GM23338 (cell line): ENCODE results near the gene PCDHGC4. TPM values are rescaled to one million over a fixed set of nuclear protein-coding genes. Genes with fewer than 3 reads are reported as not detected.

Experiments
- ATAC-seq: fragments of 200-7000 bp; cut with Tn5 transposase; 3 replicates; pipeline ENCODE4 v1.9.1; 2020
- DNase-seq: peaks from one replicate; pipeline ENCODE4 v3.0.0-alpha.2; 2015; ENCODE audit warnings: low spot score
- H2AFZ ChIP-seq: fragments of 200-600 bp; sonication (generic); 2 replicates; pipeline ENCODE4 v1.8.0; 2016; ENCODE audit warnings: antibody characterized with exemption, mild to moderate bottlenecking, moderate library complexity
- H3F3A ChIP-seq: fragments of 200-600 bp; sonication (generic); replicated peaks from 2 replicates; pipeline ENCODE4 v1.8.0; 2017; ENCODE audit warnings: antibody characterized with exemption, mixed run types, low read depth
- H3K27ac ChIP-seq: fragments of 200-600 bp; sonication (generic); 2 replicates; pipeline ENCODE4 v1.6.1; 2016; ENCODE audit warnings: low read depth
- H3K27me3 ChIP-seq: fragments of 200-600 bp; sonication (generic); 2 replicates; pipeline ENCODE4 v1.8.0; 2016; ENCODE audit warnings: mild to moderate bottlenecking, mixed run types, moderate library complexity; ENCODE audit not compliant: insufficient read depth
- H3K36me3 ChIP-seq: fragments of 200-600 bp; sonication (generic); 2 replicates; pipeline ENCODE4 v1.8.0; 2016; ENCODE audit warnings: mild to moderate bottlenecking; ENCODE audit not compliant: insufficient read depth
- H3K4me1 ChIP-seq: fragments of 200-600 bp; sonication (generic); 2 replicates; pipeline ENCODE4 v1.8.0; 2016; ENCODE audit warnings: mild to moderate bottlenecking, moderate library complexity; ENCODE audit not compliant: insufficient read depth
- H3K4me2 ChIP-seq: fragments of 200-600 bp; sonication (generic); 2 replicates; pipeline ENCODE4 v1.7.1; 2017; ENCODE audit warnings: mixed run types
- H3K4me3 ChIP-seq: fragments of 200-600 bp; sonication (generic); 2 replicates; pipeline ENCODE4 v1.6.1; 2016; ENCODE audit warnings: mixed run types
- H3K79me2 ChIP-seq: fragments of 200-600 bp; sonication (generic); replicated peaks from 2 replicates; pipeline ENCODE4 v1.8.0; 2017; ENCODE audit warnings: mild to moderate bottlenecking; ENCODE audit not compliant: insufficient read depth
- H3K9me2 ChIP-seq: fragments of 200-600 bp; sonication (generic); 2 replicates; pipeline ENCODE4 v1.8.0; 2017; ENCODE audit not compliant: insufficient read depth
- H4K20me1 ChIP-seq: fragments of 200-600 bp; sonication (generic); replicated peaks from 2 replicates; pipeline ENCODE4 v1.8.0; 2017; ENCODE audit warnings: mild to moderate bottlenecking; ENCODE audit not compliant: insufficient read depth
- H3K27ac Mint-ChIP-seq: 2 replicates; pipeline ENCODE4 v1.8.0; 2020; ENCODE audit warnings: inconsistent platforms, mild to moderate bottlenecking, moderate library complexity, mixed read lengths
- H3K27me3 Mint-ChIP-seq: 3 replicates; pipeline ENCODE4 v1.8.0; 2022; ENCODE audit warnings: low read depth, mild to moderate bottlenecking, moderate library complexity, mixed read lengths, inconsistent platforms; ENCODE audit not compliant: insufficient read depth, poor library complexity
- H3K36me3 Mint-ChIP-seq: 3 replicates; pipeline ENCODE4 v1.8.0; 2021; ENCODE audit warnings: low read depth, mild to moderate bottlenecking, inconsistent platforms, moderate library complexity, mixed read lengths
- H3K4me1 Mint-ChIP-seq: 3 replicates; pipeline ENCODE4 v1.8.0; 2020; ENCODE audit warnings: mild to moderate bottlenecking, inconsistent platforms, mixed read lengths
- H3K4me3 Mint-ChIP-seq: 3 replicates; pipeline ENCODE4 v1.8.0; 2021; ENCODE audit warnings: moderate library complexity, mild to moderate bottlenecking, inconsistent platforms, mixed read lengths
- H3K9me3 Mint-ChIP-seq: 3 replicates; pipeline ENCODE4 v1.8.0; 2020; ENCODE audit warnings: moderate library complexity, mild to moderate bottlenecking, inconsistent platforms, mixed read lengths
- CREB1 ChIP-seq: fragments of 250-450 bp; sonication (Bioruptor Pico); IDR thresholded peaks from 2 replicates; pipeline ENCODE4 v1.5.0; 2020; ENCODE audit warnings: low read depth, mild to moderate bottlenecking, moderate library complexity
- CTCF ChIP-seq, 2 experiments: fragments of 200-600 bp in 1 of 2; sonication (generic) in 1 of 2; conservative IDR thresholded peaks; 2 replicates each; pipeline versions ENCODE4 v1.5.1 to v1.6.1; 2016 to 2017; ENCODE audit warnings: antibody characterized with exemption in 2 of 2, low read depth in 2 of 2, mild to moderate bottlenecking in 2 of 2, moderate library complexity in 1 of 2
- ETS1 ChIP-seq: IDR thresholded peaks from 2 replicates; pipeline ENCODE4 v1.6.1; 2016; ENCODE audit warnings: antibody characterized with exemption
- EZH2 ChIP-seq: fragments of 200-600 bp; sonication (generic); IDR thresholded peaks from one replicate; pipeline ENCODE4 v1.8.0; 2017; ENCODE audit warnings: antibody characterized with exemption, mild to moderate bottlenecking, low read depth; ENCODE audit not compliant: unreplicated experiment
- JUNB ChIP-seq: IDR thresholded peaks from one replicate; pipeline ENCODE4 v1.6.1; 2016; ENCODE audit warnings: antibody characterized with exemption; ENCODE audit not compliant: unreplicated experiment
- NANOG ChIP-seq: IDR thresholded peaks from 2 replicates; pipeline ENCODE4 v1.6.1; 2016; ENCODE audit warnings: antibody characterized with exemption, borderline replicate concordance
- POLR2AphosphoS5 ChIP-seq: IDR thresholded peaks from 2 replicates; pipeline ENCODE4 v1.6.1; 2016; ENCODE audit warnings: antibody characterized with exemption, low read depth
- REST ChIP-seq: IDR thresholded peaks from one replicate; pipeline ENCODE4 v1.6.1; 2018; ENCODE audit warnings: antibody characterized with exemption; ENCODE audit not compliant: unreplicated experiment
- STAT1 ChIP-seq: IDR thresholded peaks from one replicate; pipeline ENCODE4 v1.6.1; 2016; ENCODE audit warnings: antibody characterized with exemption; ENCODE audit not compliant: unreplicated experiment
- ZNF114 ChIP-seq: fragments of 250-450 bp; sonication (Bioruptor Pico); IDR thresholded peaks from 2 replicates; pipeline ENCODE4 v1.5.0; 2020; ENCODE audit warnings: mild to moderate bottlenecking, moderate library complexity
- ZNF331 ChIP-seq: fragments of 250-450 bp; sonication (Bioruptor Pico); IDR thresholded peaks from 2 replicates; pipeline ENCODE4 v1.5.0; 2020; ENCODE audit warnings: low read depth, mild to moderate bottlenecking, moderate library complexity
- polyA plus RNA-seq: library from polyadenylated mRNA; unstranded; fragments of >200 nt; fragmentation: Nextera tagmentation; extraction: Ambion mirVana; gene quantifications from 2 replicates; pipeline ENCODE4 v1.2.1, GENCODE V29; 2016
- total RNA-seq: library from RNA; depleted of rRNA; stranded (reverse); fragments of >200 nt; shearing (Covaris generic); gene quantifications from 2 replicates; pipeline ENCODE4 v1.2.3, GENCODE V29; 2014

The PCDHGC4 gene
- total and polyA plus RNA-seq, 2 experiments from 2014 or later, result 0.31 to 3.0 TPM

- peaks cover 12% of the 10 kb centered on the region; the same call in 1 of the 3 replicates for H3K9me3 Mint-ChIP-seq
These were observed 45.3 kb upstream of the PCDHGC4 start for GRCh38 chr5:141439411-141440141.

GRCh38 chr5:141440341-141440740 is 44.5 kb upstream of the PCDHGC4 start:
- no peak for ATAC-seq
- TF ChIP-seq POLR2AphosphoS5 (no peak), CTCF (conservative IDR thresholded peaks at IDR 0.05; ENCODE audit: low read depth in 2 of 2) (no peak), EZH2 (no peak), REST (no peak), ZNF114 (CRISPR knock-in tag) (no peak), NANOG (no peak), CREB1 (CRISPR knock-in tag) (no peak), ZNF331 (CRISPR knock-in tag) (no peak), JUNB (no peak)

More at GRCh38 chr5:141439411-141440141, 45.3 kb upstream of the PCDHGC4 start:
- no peak overlapping the region for H2AFZ ChIP-seq
- H3K4me1 Mint-ChIP-seq, result peaks cover 9% of the 10 kb centered on the region
- H3K79me2 ChIP-seq, result no peaks in the 10 kb centered on the region
- no peak overlapping the region for H3K4me3 ChIP-seq
- H3K27me3 ChIP-seq, result no peaks in the 10 kb centered on the region
- H3K36me3 Mint-ChIP-seq, result peaks cover 14% of the 10 kb centered on the region
- no peak overlapping the region; the same call in 1 of the 2 replicates for H3K4me2 ChIP-seq
- no peaks in the 10 kb centered on the region for H3K9me2 ChIP-seq
- ATAC-seq (peak; percentile 59), DNase-seq (peak; percentile 29)
- H3K36me3 ChIP-seq, result no peaks in the 10 kb centered on the region
- H4K20me1 ChIP-seq, result no peaks in the 10 kb centered on the region; the same call in 1 of the 2 replicates
- no peaks in the 10 kb centered on the region for H3F3A ChIP-seq
- H3K4me3 Mint-ChIP-seq, result no peak overlapping the region
- H3K27ac Mint-ChIP-seq, result no peak overlapping the region
- no peaks in the 10 kb centered on the region for H3K27me3 Mint-ChIP-seq
- TF ChIP-seq CTCF (conservative IDR thresholded peaks at IDR 0.05; ENCODE audit: low read depth in 2 of 2) (0 out of 4 replicates have a peak, but pooled peaks of 1 of the 2 experiments have one; percentile 12), ETS1 (no peak), NANOG (no peak), ZNF114 (CRISPR knock-in tag) (no peak), STAT1 (no peak)
- H3K4me1 ChIP-seq, result peaks cover 10% of the 10 kb centered on the region
- H3K27ac ChIP-seq, result no peak overlapping the region

More at GRCh38 chr5:141440341-141440740, 44.5 kb upstream of the PCDHGC4 start:
- peaks cover 12% of the 10 kb centered on the region; the same call in 1 of the 3 replicates for H3K9me3 Mint-ChIP-seq
- no peak overlapping the region for H3K4me3 Mint-ChIP-seq
- peaks cover 14% of the 10 kb centered on the region for H3K36me3 Mint-ChIP-seq
- Histone ChIP-seq H3K4me1 (peaks cover 10% of the 10 kb centered on the region), H3K9me2 (no peaks in the 10 kb centered on the region), H3K79me2 (no peaks in the 10 kb centered on the region), H3K27ac (no peak overlapping the region), H3K4me3 (no peak overlapping the region), H2AFZ (no peak overlapping the region), H3K36me3 (no peaks in the 10 kb centered on the region), H3K4me2 (no peak overlapping the region), H4K20me1 (no peaks in the 10 kb centered on the region; the same call in 1 of the 2 replicates), H3F3A (no peaks in the 10 kb centered on the region), H3K27me3 (no peaks in the 10 kb centered on the region)
- DNase-seq, result no peak
- H3K27me3 Mint-ChIP-seq, result no peaks in the 10 kb centered on the region
- H3K4me1 Mint-ChIP-seq, result peaks cover 9% of the 10 kb centered on the region
- H3K27ac Mint-ChIP-seq, result no peak overlapping the region
